Medulla oblongata (tissue), 1 donor: ENCODE data around the gene RNF125.
A peak's percentile ranks its signal among the peaks of the same experiment; 100 is the strongest.
"Not testable (repeated sequence)": the region's sequence is repeated elsewhere in the genome, so short reads cannot be mapped to it uniquely, and the experiment has no call there.

Experiments used
- DNase-seq: peaks from one replicate; pipeline ENCODE4 v3.0.0-alpha.2; 2015; ENCODE audit errors: extremely low spot score

Gene RNF125

DNA sequence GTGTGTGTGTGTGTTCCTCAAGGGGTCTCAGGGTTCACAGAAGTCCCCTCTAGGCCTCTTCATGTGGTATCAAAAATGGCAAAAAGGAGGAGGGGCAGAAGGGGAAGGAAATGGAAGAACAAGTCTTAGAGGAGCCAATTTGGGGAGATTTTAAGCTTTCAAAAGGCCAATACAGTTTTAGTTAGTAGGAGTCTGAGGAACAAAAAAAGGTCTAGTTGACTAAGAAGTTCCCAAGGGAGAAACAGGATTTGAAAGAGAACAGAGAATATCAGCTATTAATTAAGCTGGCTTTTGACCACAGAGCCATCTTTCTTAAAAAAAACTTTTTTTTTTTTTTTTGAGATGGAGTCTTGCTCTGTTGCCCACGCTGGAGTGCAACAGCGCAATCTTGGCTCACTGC lies 7.1 kb downstream of the RNF125 start:
- no peak for DNase-seq

DNA sequence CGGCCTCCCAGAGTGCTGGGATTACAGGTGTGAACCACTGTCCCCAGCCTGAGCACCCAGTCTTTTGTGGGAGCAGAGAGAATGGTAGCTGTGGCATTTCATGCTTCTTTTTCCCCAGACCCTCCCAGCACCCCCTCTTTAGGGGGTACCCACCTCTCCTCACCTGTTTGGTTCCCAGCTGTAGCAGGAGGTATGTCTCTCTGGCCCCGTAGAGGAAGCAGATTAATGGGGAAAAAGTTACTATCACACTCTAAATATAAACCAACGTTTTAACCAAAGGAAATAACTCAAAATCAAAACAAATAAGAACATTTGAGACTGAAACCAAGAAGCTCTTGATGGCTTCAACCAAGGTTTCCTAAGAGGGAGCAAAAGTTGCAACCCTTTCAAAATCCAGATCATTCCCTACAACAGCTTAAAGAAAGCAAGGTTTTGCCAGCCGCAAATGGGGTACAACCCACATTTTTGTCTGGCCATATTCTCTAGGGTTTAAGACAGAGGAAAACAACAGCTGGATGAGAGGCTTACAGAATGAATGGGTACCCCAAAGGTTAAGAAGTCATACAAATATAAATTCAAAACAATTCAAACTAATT lies 8.0 kb downstream of the RNF125 start:
- DNase-seq, result no peak

DNA sequence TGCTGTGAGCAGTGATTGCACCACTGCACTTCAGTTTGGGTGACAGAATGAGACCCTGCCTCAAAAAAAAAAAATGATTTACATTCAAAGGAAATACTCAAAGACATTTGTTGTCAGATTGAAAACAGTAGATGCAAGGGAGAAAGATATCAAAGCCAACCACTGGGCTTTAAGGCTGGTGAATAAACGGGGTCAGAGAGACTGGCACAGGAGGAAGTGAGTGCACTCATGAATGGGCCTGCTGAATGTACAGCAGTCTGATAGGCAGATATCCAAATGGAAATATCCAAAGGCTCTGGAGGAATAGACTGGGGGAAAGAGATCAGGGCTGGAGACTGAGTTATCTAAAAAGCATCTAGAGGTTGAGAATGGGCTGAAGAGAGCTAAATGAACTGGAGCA lies 10.9 kb downstream of the RNF125 start:
- no peak for DNase-seq

DNA sequence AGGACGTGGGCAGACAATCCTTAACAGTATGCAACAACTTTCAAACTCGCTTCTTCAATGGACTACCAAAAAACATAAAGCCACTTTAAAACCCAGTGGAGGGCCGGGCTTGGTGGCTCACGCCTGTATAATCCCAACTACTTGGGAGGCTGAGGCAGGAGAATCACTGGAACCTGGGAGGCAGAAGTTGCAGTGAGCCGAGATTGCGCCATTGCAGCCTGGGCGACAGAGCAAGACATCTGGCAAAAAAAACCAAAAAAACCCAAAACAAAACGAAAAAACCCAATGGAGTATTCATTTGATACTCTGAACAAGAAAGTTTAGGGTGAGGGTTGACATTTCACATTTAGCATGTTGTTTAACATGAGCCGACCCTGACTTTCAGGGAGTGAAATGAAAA lies 14.0 kb downstream of the RNF125 start:
- no peak for DNase-seq

DNA sequence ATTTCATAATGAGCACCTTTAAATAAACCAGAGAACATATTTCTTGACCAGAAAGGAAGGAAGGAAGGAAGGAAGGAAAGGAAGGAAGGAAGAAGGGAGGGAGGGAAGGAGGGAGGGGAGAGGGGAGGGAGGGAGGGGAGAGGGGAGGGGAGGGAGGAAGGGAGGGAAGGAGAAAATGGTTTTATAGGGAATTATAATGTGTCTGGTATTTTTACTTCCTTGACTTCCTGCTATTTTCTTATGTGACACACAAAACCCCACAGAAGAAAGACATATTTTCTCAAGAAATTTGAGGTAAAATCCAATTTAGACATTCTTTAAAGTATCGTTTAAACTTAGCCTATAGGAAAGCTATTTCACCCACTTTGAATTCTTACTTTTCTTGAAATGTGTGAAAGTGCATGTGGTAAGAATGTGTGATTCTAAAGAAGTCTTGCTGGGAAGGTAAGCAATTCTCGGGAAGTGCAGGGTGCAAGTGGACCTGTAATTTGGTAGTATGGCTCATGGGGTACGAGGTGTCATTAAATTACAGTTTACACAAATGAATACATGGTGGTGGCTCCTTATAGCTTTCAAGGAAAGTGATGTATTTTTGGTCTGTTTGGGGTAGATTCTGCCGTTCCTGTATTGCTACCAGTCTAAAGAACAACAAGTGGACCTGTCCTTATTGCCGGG lies 18.0 kb downstream of the RNF125 start:
- DNase-seq, result no peak

DNA sequence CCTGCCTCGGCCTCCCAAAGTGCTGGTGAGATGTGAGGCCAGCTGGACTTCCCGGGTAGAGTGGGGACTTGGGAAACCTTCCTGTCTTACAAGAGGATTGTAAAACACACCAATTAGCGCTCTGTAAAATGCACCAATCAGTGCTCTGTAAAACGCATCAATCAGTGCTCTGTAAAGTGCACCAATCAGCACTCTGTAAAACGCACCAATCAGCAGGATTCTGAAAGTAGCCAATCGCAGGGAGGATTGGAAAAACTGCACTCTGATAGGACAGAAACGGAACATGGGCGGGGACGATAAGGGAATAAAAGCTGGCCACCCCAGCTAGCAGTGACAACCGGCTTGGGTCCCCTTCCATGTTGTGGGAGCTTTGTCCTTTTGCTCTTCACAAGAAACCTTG lies 19.0 kb downstream of the RNF125 start:
- no peak for DNase-seq

DNA sequence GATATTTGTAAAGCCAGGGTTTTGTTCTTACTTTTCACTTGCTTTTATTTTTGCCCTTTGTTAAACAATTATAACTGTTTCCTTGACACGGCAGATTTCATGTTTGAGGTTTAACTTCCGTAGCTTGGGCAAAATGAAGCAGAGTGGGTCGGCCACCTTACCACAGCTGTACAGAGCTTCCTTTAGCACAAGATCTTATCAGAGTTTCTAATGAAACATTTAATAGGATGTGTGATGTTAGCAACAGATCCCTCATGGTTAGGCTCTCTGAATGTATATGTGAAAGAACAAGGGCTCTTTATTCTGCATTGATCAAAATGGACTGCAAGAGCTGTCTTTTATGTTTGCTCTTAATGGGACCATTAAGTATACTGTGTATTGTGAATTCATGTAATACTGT lies 22.3 kb downstream of the RNF125 start:
- DNase-seq, result peak; percentile 23

DNA sequence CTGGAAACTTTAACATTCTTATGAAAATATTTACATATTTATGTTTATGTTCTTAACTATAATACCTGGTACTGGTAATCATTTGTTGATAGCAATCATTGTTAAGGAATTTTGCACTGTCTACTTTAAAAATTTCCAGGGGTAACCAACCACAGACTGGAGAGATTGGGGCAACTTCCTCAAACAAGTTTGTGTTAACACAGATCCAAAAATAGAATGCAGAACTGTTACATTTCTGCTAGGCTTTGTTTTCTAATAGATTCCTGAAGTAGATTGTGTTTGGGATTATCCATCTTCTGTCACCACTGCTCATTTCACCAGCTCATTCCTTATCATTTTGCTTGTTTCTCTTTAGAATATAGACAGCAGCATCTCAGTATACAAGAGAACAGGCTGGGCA lies 23.7 kb downstream of the RNF125 start:
- peak; percentile 73 for DNase-seq

DNA sequence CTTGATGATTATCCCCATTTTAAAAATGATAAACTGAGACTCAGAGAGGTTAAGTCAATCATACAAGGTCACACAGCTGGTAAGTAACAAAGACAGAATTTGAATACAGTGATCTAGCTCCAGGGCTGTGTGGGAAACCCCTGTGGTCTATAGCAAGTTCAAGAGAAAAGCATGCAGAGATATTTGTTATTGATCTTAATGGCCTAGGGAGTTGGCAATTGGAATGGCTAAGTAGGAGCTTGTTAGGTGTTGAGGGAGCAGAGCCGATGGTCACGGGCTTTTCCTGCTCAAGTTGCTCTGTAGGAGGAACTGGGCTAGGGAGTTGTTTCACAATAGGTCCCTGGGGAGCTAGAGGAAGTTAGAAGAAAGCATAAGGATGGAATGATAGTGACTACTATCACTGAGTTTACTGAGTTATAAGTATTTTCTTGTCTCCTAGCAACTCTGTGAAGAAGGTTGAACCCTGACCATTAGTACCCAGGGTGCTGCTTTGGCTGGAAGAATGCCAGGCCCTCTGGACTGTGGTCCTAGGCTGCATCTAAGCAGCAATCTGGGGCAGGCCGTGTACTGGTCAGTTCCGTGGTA lies 30.0 kb downstream of the RNF125 start:
- peak; percentile 73 for DNase-seq

DNA sequence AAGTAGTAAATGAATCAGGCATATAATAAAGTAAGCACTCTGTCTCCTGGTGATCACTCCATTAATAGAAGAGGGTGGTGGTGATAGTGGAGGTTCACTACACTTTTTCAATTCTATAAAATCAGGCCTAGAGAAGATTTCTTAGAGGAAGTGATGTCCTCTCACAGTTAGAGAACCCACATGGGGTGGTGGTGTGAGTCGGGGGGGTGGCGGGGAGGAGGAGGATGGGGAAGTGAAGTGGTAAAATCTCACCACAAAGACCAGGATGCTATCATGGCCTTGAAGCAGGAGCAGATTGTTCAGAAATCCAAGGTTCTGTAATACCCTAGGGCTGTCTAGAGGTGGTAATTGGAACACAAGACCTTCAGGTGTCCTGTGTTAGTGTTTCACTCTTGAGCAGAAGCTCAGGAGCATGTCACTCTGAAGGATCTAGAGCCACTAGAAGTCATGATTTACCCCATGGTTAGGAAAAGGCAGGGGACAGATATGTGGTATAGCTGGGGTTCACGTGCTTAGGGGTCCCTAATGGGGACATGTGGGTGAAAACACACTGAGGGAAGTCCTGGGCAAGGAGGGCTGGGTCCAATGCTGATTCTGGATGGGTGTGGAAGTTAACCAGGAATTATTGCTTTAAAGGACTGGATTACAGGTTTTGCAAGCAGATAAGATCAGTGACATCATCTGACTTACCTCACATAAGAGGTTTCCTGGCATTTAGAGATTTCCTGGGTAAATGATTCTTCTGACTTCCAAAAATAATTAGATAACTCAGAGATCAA lies 31.0 kb downstream of the RNF125 start:
- DNase-seq, result peak; percentile 60

DNA sequence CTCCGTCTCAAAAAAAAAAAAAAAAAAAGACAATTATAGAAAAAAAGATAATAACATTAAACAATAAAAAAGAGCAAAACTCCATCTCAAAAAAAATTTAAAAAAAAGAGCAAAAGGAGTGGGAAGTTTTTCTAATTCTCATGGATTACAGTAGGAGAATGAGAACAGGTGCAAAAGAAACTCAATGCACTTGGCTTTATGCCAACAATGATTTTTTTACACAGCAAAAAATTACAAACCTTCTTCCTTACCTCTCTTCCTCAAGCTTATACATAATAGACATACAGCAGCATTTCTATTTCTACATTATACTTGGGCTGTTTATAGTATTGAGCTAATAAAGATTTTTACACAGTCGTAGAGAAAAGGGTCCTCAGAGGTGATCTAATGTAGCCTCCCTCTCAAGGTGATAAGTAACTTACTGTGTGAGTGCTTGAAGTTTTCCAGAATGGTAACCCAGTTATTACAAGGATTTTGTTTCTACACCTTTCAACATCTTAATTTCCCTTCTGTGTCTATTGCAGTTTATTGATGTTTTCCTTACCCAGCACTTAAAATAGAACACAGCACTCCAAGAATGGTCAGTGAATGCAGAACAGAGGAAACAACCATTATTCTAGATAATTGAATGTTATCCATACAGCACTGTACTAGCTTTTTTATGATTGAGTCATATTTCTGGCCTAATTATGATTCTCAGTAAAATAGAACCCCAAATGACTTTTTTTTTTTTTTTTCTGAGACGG lies 38.2 kb downstream of the RNF125 start:
- no peak for DNase-seq

DNA sequence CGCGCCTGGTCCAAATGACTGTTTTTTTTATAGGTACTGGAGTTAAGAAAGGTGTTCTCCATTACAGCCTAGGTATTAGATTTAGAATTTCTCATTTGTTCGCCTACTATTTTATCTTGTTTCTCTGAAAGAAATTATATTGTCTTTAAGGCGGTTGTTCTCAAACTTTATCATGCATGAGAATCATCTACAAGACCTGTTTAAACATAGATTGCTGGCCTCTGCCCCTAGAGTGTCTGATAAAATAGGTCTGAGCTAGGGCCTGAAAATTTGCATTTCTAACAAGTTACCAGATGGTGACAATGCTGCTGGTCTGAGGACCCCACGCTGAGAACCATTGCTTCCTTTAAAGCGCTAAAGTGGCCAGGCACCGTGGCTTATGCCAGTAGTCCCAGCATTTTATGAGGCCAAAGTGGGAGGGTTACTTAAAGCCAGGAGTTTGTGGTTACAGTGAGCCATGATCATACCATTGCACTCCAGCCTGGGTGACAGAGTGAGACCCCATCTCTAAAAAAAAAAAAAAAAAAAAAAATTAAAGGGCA lies 39.1 kb downstream of the RNF125 start:
- DNase-seq, result no peak

DNA sequence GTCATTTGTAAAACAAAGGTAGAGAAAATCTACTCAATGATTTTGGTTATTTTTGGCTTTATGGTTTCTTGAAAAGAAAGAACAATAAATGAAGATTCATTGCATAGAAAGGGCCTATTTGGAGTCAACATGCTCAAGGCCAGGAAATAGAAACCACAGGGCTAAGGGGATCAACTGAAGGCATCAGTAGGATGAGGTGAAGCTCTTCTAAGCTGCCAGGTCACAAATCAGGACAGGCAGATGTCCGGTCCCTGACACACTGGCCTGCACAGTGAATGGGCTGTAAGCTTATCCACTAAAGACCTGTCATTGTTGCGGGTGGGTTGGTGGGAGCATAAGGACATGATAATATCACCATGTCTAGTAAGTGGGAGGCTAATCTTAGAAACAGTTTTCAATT lies 41.4 kb downstream of the RNF125 start:
- DNase-seq, result no peak

DNA sequence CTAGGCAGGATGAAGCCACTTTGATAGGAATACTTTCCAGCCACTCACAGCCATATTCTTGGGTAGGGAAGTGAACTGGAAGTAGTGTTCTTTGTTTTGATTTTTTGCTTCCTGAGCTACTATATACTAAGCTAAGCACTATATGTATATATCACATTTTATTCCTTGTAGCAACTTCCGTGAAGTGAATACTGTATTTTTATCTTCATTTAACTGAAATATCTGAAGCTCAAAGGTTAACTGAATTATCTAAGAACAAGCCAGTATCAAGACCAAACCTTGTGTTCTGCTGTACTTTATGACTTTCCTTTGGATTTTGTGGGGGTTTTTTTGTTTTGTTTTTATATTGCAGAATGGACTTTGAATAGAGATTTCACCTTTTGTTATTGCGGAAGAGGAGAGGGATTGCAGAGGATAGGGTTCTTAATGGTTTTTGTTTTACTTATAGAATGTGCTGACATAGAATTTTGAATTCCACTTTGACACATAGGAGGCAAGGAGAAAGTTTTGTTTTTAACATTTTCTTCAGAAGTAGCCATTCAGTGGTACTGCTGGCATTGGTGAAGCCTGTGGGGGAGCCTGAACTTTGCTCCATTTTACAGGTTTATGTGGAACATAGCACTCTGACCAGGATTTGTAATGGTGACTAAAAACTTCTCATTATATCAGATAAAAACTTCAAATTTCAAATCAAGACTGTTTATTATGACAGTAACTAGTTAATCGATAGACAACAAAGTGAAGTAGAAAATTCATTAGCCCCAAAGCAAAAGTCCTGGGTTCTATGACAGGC lies 48.9 kb downstream of the RNF125 start:
- DNase-seq, result no peak

DNA sequence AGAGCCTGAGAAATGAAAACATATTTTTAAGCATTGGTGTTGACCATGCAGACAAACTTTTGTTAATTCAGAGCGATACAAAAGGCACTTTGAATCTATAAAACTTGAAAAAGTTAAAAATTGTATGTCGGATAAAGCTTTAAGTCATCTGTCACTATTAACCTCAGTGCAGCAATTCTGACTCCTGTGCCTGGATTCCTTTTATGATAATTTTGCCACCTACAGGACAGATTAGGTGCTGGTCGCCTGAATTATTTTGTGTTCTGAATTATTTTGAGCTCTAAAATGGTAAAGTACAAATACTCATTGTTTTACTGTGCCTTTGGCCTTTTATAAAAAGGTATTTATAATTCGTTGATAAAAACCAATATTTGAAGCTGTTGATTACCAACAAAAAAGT lies 53.7 kb downstream of the RNF125 start:
- DNase-seq, result peak; percentile 41

DNA sequence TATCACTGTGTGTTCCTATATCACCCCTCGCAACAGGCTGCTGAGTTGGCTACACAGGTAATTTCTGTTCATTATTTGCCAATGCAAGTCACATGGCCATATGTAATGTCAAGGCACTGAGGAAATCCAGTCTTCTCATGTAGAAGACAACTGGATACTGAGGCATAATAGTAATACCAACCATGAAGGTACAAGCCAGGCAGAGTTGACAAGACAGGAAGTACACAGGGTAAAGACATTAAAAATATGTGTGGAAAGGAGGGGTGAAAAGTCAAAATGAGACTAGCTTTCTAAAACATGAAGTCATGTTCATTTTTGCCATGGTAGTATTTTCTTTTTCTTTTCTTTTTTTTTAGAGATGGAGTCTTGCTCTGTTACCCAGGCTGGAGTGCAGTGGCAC lies 55.6 kb downstream of the RNF125 start:
- DNase-seq, result no peak

DNA sequence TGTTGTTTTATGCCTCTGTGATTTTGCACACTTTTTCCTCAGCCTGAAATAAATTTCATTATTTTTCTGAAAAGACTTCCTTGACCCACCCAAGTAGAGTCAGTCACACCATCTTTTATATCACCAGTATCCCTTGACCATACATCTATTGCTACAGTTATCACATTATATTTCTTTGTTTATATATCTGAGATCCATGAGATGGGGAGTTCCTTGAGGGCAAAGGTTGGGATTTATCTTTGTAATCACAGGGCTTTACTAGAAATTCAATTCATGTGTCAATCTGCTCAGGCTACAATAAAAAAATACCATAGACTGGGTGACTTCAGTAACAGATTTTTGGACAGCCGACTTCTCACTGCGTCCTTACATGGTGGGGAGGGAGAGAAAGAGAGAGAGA lies 60.2 kb downstream of the RNF125 start:
- no peak for DNase-seq

DNA sequence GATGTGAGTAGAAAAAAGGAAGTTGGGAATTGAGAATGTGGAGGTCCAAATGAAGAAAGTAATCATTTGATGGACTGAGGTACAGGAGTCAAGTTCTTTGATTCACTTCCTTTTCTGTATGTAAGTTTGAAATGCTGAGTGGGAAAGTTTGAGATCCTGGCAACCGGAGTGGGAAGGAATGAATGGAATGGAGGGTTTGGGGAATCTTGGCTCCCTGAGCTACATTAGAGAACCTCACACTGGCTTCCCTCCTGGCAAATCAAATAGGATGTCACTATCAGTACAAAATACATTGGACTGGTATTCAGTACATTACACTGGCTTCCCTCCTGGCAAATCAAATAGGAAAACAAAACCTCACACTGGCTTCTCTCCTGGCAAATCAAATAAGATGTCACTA lies 63.3 kb downstream of the RNF125 start:
- no peak for DNase-seq

DNA sequence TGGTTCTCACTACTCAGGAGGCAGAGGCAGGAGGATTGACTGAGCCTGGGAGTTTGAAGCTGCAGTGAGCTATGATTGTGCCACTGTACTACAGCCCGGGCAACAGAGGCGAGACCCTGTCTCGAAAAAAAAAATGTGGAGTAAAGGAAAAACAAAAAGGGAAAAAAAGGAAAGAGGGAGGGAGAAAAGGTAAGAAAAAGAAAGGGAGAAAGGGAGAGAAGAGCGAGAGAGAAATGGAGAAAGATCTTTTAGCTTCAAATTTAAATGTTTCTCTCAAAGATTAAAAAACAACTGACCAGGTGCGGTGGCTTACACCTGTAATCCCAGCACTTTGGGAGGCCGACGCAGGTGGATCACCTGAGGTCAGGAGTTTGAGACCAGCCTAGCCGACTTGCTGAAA lies 65.2 kb downstream of the RNF125 start:
- no peak for DNase-seq

DNA sequence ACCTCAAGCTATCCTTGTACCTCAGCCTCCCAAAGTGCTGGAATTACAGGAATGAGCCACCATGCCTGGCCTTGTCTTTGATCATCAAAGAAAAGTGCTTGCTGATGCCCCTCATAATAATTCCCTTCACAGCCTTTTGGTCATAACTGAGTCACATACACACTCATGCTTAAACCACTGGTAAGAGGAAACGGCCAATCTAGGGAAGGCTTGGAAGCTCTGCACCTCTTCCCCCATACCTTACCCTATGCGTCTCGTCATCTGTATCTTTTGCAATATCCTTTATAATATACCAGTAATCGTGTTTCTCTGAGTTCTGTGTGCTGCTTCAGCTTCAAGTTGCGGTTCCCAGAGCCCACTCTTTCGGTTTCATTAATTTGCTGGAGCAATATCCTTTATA lies 68.3 kb downstream of the RNF125 start:
- no peak for DNase-seq

DNA sequence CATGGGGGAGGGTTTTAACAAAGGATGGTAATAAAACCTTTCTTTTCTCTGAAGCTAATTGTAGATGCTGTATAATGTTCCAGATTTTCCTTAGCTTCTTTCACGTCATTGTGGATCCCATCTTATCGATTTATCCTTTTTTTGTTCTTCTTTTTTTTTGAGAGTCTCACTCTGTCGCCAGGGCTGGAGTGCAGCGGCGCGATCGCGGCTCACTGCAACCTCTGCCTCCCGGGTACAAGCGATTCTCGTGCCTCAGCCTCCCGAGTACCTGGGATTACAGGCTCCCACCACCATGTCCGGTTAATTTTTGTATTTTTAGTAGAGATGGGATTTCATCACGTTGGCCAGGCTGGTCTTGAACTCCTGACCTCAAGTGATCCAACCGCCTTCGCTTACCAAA lies 72.2 kb downstream of the RNF125 start:
- DNase-seq, result not testable (repeated sequence)
